Gastrocnemius medialis (tissue), 4 donors: ENCODE measurements around the gene MSANTD2.
A peak's percentile ranks its signal among the peaks of the same experiment; 100 is the strongest.

ENCODE experiments used
- CTCF ChIP-seq, 5 experiments: fragments of 450-650 bp in 3 of 5; fragments of 200-600 bp in 2 of 5; sonication (generic) in 2 of 5; IDR thresholded peaks in 4 of 5; conservative IDR thresholded peaks in 1 of 5; 1 replicate in 4 of 5; 2 replicates in 1 of 5; pipeline ENCODE4 v1.5.1; 2016 to 2019; ENCODE audit warnings: antibody characterized with exemption in 5 of 5, mild to moderate bottlenecking in 3 of 5, moderate library complexity in 3 of 5
- POLR2A ChIP-seq, 2 donors: fragments of 450-650 bp; IDR thresholded peaks; one replicate each; pipeline ENCODE4 v1.6.1; 2017; ENCODE audit warnings: antibody characterized with exemption in 2 of 2, mild to moderate bottlenecking in 2 of 2, moderate library complexity in 2 of 2

- TF ChIP-seq POLR2A (IDR thresholded peaks at IDR 0.05), result no peak
- TF ChIP-seq CTCF (IDR thresholded peaks at IDR 0.05 in 4 of 5, conservative IDR thresholded peaks at IDR 0.05 in 1 of 5), result peak in 2 of 5 experiments; percentile 28 to 50
Observed at GRCh38 chr11:124740277-124740882, 59.8 kb downstream of the MSANTD2 start.
